Erythroblast (primary cell): ENCODE results near the gene RSPH3.
"Not testable (repeated sequence)": the region's sequence is repeated elsewhere in the genome, so short reads cannot be mapped to it uniquely, and the experiment has no call there.

ENCODE experiments used
- DNase-seq, 2 experiments: peaks; one replicate each; lab custom pipeline; 2025; lab: John Stamatoyannopoulos, UW
- GATA1 ChIP-seq: IDR thresholded peaks from 2 replicates; pipeline ENCODE4 v1.6.1; 2011; ENCODE audit warnings: low read depth, mild to moderate bottlenecking, control low read depth, low read length, moderate library complexity
- POLR2A ChIP-seq: IDR thresholded peaks from 2 replicates; pipeline ENCODE4 v1.6.1; 2011; ENCODE audit warnings: mild to moderate bottlenecking, low read length

RSPH3 gene, protein sequence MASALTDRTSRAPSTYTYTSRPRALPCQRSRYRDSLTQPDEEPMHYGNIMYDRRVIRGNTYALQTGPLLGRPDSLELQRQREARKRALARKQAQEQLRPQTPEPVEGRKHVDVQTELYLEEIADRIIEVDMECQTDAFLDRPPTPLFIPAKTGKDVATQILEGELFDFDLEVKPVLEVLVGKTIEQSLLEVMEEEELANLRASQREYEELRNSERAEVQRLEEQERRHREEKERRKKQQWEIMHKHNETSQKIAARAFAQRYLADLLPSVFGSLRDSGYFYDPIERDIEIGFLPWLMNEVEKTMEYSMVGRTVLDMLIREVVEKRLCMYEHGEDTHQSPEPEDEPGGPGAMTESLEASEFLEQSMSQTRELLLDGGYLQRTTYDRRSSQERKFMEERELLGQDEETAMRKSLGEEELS

DNA sequence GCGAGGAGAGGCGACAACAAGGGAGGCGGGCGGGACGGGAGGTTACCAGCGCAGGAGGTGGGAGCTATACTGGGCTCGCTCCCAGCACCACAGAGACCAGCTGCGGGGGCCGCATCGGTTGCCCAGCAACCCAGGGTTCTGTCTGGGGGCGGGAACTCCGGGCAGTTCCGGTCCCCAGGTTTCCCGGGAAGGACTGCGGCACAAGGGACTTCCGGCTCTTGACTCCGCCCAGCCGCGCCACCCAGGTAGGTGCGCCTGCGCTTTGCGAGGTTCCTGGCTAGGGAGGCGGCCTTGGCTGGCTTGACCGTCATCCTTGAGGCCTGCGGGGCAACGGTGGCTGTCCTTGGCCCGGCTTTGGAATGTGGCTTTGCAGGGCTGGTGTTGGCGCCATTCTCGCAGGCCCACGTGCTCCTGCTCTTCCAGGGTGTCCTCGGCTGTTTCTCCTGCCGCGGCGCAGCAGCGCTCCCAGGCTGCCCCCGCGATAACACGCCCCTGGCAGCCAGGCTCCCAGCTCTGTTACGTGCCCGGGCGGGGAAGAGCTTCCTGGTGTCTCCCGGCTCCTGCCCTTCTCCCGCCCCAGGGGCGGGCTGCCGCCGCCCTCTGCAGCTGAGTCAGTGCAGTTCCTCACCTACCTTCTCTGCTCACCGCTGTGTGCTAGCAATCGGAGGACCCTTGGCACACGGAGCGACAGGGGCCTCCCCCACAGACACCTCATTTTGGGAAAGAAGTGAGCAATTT, at the start of gene RSPH3:
TSS of gene RSPH3 (minus strand) at position 537 of the 738 bp plus-strand sequence. CDS start 652 bp downstream, outside the sequence.
- peak; percentile 94 for DNase-seq
- TF ChIP-seq GATA1 (no peak), POLR2A (peak; percentile 92)

DNA sequence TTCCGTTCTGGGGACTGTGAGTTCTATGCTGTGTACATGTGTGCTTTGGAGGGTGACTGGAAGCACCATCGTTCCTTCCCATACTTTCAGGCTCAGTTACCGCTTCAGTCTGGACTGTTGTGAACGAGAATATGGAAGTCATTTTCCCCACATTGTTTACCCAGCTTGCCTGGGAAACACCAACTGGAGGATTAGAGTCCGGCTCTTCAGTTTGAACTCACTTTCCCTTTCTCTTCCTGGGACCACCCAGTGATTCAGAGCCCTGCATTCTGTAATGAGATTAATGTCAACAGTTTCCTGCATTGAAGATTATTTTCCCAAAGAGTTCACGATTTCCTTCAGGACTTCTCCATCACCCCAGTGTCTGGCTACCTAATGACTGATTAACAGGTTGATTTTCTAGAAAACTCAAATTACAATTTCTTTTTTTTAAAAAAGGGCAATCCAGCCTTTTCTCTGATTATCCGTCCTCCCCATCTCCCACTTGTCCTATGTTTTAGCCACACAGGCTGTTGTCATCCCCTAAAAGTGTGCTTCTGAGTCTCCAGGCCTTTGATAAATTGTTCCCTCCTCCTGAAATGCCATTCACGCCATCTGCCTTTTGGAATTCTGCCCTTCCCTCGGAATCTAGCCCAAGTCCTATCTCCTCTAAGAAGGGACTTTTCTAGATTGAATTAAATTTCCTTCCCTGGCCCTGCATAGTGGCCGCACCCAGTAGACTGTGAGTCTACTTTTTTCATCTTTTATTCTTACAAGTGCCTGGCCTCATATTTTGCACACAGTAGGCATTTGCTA, 48.1 kb upstream of the RSPH3 start:
- DNase-seq, result no peak
- no peak for TF ChIP-seq GATA1
- TF ChIP-seq POLR2A, result no peak

DNA sequence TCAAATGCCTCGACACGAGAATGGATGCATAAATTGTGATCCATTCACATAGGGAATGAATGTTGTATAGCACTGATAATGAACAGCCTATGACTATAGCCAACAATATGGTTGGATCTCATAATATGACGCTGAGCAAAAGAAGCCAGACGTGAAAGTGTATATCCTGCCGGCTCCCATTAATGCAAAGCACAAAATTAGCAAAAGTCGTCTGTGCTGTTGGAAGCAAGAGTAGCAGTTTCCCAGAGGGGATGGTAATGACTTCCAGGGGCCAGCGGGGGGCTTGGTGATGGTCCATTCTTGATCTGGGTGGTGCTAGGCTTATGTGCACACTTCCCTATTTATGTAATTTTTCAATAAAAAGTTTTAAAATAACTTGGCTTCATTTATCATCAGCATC, 45.8 kb upstream of the RSPH3 start:
- no peak for DNase-seq
- TF ChIP-seq POLR2A (no peak), GATA1 (no peak)

DNA sequence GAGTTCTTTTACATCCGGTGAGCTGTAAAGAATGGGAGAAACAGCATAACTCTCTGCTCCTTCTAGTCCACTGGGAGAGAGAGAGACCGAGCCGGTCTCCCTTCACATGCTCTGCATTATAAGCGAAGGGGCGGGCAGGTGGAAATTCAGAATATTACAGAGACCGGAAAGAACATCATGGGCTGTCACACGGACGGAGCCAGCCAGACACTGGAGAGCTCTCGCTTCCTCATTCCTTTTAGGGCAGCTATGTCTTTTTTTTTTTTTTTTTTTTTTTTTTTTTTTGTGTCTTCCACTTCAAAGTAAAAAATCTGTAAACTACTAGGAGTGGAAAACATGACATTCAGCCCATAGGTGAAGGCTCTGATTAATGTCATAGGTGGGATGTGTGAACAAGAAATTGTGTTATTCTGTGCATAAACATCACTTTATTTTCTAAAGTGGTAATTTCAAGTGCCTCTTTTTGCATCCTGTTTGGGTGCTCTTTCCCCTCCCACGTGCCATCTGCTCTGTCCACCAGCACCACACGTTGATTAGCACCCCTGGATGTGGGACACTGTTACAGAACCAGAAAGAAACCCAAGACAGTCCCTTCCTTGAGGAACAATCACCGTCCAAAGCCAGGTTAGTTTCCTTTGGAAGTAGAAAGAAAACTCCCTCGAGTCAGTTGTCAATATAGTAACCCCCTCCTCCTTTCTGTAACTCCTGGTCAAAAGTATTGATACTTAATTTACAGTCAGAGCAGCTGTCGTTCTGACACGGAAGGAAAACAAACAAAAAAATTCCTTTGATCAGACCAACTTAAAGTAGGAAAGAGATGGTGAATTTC, 45.1 kb upstream of the RSPH3 start, which contains the start of gene TAGAP:
TSS of gene TAGAP (minus strand) at position 93 of the 829 bp plus-strand sequence. CDS start 845 bp downstream, outside the sequence.
- peak; percentile 63 for TF ChIP-seq POLR2A
- TF ChIP-seq GATA1, result no peak
- peak; percentile 11 to 32 for DNase-seq

DNA sequence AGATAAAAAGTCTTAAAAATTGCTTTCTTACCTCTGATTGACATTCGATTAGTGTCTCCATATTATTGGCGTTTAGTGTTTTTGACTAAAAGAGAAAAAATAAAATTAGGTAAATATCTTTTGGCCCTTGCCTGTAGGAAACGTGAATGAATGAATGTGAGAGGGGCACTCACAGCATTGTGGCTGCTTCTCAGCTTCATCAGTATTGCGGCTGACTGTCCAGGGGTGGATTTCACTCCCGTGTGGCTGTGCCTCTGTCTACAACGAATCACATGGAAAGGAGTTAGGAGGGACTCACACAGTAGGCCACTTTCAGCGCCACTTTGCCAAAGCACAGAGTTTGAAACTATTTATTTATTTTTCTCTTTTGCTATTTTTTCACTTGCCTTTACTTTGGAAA, 43.9 kb upstream of the RSPH3 start:
- no peak for DNase-seq
- TF ChIP-seq POLR2A (no peak), GATA1 (no peak)

DNA sequence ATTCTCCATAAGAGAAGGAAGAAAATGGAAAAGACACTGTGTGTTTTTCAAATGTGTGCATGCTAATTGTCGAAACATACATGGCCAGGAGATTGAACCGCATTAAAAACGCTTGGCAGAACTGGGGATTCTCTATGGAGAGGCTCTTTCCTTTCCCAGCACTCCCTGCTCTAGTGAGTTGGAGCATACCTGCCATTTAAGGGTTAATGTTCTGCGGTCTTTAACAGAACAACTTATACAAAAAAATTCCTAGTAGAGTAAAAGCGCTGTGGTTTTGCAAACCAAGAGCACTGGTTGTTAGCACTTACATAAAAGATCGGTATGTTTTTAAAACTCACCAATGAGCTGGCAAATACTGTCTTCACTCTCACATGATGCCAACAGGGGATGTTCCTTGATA, 43.2 kb upstream of the RSPH3 start:
- no peak for DNase-seq
- TF ChIP-seq GATA1 (no peak), POLR2A (no peak)

DNA sequence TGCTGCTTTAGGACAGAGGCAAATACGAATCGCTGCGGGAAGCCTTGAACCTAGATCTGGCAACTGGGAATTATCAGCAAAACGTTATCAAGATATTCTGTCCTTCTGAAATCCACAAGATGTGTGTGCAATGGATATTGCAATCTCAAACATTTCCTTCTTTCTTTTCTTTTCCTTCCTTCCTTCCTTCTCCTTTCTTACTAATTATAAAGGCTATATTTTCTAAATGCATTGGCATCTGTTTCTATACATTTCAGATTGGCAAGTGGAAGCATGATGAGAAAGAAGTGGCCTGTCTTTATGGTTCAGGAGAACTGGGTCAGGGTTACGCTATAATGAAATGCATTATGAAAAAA, 42.8 kb upstream of the RSPH3 start:
- no peak for TF ChIP-seq GATA1
- no peak for TF ChIP-seq POLR2A

DNA sequence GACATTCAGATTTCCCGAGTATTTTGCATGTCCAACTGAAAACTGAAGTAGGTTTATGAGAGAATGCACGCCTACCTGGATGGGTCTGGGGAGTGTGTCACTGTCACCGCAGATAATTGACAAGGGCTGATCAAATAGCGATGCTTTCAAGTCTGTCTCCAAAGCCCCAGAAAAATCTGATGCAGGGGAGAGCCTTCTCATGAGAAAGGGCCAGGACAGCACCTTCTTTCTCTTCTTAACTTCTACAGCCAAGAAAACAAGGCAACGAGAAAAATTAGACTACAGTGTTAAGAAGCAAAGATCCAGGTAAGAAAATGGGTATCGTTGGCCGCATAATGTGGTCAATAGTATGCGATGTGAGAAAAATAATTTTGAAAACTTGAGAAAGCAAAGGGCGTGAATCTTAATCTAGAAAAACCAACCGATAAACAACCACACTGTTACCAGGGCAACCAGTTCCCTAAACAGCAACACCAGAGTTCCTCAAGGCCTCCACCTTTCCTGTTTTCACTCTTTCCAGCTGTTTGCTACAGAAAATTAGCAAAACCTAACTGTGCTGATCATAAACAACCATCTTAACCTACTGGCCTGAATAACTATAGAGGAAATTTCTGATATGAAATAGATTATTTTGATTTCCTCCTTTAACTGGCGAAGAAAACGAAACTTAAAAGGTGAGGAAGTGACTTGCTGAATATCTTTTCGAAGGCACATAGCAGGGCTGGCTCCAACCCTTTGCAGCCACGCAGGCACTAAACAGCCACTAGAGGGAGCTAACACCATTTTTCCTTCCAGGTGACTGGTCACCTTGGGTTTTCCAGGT, 42.2 kb upstream of the RSPH3 start:
- DNase-seq, result peak; percentile 66 to 76
- TF ChIP-seq GATA1, result no peak
- TF ChIP-seq POLR2A, result no peak

More for the DNA sequence above, 42.8 kb upstream of the RSPH3 start:
- no peak for DNase-seq

DNA sequence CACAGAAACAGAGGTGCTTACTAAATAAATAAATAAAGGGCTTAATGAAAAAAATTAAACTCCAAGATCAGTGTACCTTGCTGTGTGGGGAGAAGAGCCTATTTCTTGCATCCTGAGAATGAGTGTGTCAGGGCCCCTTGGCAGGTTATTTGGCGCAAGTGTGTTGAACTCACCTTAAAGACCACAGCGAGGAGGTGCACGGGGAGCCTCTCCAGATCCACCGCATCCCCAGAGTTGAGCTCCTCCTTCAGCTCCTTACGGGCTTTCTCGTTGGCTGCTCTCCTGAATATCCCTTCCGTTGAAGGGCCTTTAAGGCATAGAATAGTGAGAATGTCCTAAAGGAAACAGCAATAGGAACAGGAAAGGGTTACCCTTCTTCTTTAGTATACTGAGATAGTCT, 41.2 kb upstream of the RSPH3 start:
- no peak for DNase-seq
- TF ChIP-seq GATA1 (no peak), POLR2A (no peak)

DNA sequence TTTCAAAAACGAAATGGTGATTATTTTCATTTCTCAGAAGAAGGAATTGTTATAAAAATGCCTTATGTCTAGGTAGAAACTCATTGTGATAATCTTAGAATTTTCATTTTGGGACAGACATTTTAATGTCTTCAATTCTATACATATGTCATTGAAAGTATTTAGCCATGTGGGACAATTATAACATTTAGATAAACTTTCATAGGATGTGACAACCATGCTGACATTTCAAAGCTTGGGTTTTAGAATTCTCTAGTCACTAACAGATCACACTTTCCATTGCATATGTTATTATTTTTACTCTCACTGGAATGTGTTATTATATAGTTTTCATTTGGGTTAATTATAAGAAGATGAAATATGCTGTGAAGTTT, 39.9 kb upstream of the RSPH3 start:
- TF ChIP-seq GATA1, result no peak
- no peak for TF ChIP-seq POLR2A

DNA sequence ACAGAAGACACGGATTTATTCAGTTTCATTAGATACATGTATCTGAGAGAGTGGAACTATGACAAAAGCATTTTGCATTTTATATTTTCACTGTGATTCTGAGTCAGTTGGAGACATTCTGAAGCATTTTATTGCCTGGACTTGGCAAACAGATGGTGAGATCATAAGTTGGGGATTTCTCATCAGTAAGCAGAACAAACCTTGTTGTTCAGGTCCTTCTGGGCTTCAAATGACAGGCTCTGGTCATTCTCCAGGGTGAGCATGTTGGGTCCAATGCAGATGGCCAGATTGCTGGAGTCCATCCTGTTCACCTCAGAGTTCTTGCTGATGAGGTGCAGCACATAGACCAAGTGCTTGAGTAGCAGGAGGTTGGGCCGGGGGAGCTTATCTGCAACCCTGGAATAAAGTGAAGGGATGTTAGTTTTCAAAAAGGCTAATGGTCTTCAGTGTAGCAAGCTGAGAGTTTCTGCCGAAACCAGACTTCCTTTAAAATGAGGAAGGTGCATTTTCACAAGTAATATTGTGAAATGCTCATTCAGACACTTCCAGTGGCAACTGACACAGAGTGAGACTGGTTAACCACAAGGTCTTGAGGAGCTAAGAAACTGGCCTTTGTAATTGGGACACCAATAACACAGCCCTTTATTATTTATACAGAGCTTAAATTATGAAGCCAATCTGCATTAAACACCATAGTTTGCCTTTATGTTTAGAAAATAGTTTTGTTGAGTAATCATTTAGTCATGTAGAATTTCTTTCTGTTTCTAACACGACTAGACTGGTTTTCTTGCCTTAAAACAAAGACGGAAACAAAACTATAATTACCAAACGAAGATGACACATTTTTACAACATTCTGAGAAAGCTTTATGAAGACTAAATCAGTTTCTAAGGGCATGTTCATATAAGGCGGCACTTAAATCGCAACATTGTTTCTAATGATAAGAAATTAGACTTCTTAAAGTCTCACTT, 39.2 kb upstream of the RSPH3 start:
- TF ChIP-seq GATA1 (no peak), POLR2A (no peak)
- no peak for DNase-seq

More for the DNA sequence above, 39.9 kb upstream of the RSPH3 start:
- no peak for DNase-seq

DNA sequence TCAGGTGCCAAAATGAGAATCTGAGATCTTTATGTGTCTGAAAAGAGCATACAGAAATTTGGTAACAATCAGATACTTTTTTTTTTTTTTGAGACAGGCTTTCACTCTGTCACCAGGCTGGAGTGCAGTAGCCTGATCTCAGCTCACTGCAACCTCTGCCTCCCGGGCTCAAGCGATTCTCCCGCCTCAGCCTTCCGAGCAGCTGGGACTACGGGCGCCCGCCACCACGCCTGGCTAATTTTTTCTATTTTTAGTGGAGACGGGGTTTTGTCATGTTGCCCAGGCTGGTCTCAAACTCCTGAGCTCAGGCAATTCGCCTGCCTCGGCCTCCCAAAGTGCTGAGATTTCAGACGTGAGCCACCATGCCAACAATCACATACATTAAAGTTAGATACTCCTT, 38.3 kb upstream of the RSPH3 start:
- DNase-seq, result not testable (repeated sequence)
